Coronary artery (tissue), 2 donors: ENCODE measurements around the gene FMN1.

Experiments used
- DNase-seq: peaks from one replicate; pipeline ENCODE4 v3.0.0-alpha.2; 2017; ENCODE audit warnings: low spot score
- H3K27ac ChIP-seq, 2 donors: fragments of 200-600 bp; sonication (generic); one replicate each; pipeline ENCODE4 v1.5.1; 2016 to 2019
- H3K4me3 ChIP-seq: fragments of 200-600 bp; sonication (generic); 2 replicates; pipeline ENCODE4 v1.5.1; 2016; ENCODE audit warnings: mild to moderate bottlenecking, moderate library complexity
- CTCF ChIP-seq: fragments of 200-600 bp; sonication (generic); IDR thresholded peaks from one replicate; pipeline ENCODE4 v1.5.1; 2019; ENCODE audit warnings: antibody characterized with exemption

Gene FMN1

DNA sequence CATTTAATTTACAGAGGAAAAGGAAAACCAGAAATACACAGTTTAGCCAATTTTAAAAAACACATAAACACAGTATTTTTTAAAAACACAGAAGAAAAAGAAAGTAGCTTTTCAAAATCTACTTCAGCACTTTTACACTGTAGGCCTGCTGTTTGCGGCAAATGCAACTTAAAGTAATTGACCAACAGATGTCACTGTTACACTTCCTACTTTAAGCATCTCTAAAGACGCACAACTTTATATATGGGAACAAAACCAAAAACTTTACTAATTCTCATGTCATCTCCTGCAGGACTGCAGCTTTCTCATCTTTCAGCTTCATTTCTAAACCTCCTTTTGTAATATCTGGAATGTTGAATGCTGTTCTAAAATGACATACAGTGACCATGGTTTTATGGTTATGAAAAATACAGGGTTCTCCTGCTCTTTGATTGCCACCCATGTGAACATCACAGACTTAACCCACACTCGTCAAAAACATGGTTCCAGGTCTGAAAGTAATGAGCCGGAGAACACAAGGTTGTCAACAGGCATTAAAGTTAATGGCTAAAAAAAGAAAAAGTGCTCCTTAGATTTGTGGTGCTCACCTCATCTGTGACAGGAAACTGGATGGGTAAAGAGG is 107.9 kb downstream of the FMN1 start:
- H3K4me3 ChIP-seq = no peak overlapping the region
- H3K27ac ChIP-seq = no peak overlapping the region
- no peak for TF ChIP-seq CTCF
- DNase-seq = no peak

- H3K27ac ChIP-seq = no peak overlapping the region
- no peak for DNase-seq
- TF ChIP-seq CTCF = no peak
- H3K4me3 ChIP-seq = no peak overlapping the region
These were observed 109.9 kb downstream of the FMN1 start for GRCh38 chr15:33084661-33085060.

DNA sequence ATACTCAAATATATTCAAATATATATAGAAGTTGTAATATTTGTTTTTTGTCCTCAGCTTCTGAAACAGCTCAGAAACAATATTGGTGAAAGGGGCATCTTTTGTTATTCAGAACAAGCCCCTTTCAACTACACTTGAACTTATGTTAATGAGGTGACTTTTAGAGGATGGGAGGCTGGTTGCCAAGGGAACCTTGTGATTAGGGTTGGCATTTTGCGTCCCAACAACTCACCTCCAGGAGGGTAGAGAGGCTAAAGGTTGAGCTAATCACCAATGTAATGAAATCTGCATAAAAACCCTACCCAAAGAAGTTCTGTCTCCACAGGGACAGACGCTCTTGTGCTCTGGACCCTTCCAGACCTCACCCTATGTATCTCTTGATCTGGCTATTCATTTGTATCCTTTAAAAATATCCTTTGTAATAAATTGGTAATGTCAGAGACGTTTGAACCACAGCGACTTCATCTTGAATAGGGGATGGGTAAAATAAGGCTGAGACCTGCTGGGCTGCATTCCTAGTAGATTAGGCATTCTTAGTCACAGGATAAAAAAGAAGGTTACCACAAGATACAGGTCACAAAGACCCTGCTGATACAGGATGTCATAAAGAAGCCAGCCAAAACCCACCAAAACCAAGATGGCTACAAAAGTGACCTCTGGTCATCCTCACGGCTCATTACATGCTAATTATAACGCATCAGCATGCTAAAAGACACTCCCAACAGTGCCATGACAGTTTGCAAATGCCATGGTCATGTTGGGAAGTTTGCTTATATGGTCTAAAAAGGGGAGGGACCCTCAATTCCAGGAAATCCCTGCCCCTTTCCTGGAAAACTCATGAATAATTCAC is 111.1 kb downstream of the FMN1 start:
- no peak for TF ChIP-seq CTCF
- no peak overlapping the region for H3K4me3 ChIP-seq
- DNase-seq = no peak
- H3K27ac ChIP-seq = no peak overlapping the region

DNA sequence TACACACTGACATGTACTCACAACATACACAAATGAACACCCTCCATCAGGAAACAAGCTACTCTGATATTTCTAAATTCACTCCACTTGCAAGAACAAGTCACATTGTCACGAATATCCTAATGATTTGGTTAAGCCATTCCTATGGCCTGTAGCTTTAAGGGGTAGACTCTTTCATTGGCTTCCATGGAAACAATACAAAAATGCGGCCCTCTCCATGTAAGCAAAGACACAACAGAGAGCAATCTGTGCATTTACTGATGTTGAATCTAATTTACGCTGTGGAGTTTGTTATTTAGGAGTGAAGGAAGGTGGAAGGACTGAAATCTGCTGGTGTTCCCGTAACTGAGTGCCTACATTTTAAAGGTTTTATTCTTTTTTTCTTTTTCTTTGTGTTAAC is 114.5 kb downstream of the FMN1 start:
- TF ChIP-seq CTCF = no peak
- DNase-seq = no peak

GRCh38 chr15:33078607-33079006 is 115.9 kb downstream of the FMN1 start:
- no peak overlapping the region for H3K27ac ChIP-seq
- H3K4me3 ChIP-seq = no peak overlapping the region
- DNase-seq = no peak
- no peak for TF ChIP-seq CTCF

More for the DNA sequence above, 114.5 kb downstream of the FMN1 start:
- Histone ChIP-seq H3K27ac (no peak overlapping the region), H3K4me3 (no peak overlapping the region)

GRCh38 chr15:33076937-33077336 is 117.6 kb downstream of the FMN1 start:
- DNase-seq = no peak
- no peak overlapping the region for H3K27ac ChIP-seq
- no peak overlapping the region for H3K4me3 ChIP-seq
- TF ChIP-seq CTCF = no peak

DNA sequence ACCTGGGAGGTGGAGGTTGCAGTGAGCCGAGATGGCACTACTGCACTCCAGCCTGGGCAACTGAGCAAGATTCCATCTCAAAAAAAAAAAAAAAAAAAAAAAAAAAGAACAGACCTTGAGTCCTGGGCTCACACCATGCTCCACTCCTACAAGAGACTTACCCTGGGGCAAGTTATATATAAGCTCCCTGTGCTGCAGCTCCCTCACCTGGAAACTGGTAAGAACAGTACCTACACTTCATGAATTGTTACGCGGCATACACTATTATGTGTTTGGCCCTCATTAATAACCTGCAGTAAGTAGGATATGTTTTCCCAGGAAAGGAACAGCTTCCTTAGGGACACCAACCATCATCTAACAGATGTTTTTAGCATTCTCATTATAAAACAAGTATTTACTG is 119.6 kb downstream of the FMN1 start:
- TF ChIP-seq CTCF = no peak
- Histone ChIP-seq H3K27ac (no peak overlapping the region), H3K4me3 (no peak overlapping the region)
- DNase-seq = no peak
